ENCODE data around the gene EPHA10. TPM values are rescaled to one million over a fixed set of nuclear protein-coding genes. Genes with fewer than 3 reads are reported as not detected.
"Not testable (repeated sequence)": the region's sequence is repeated elsewhere in the genome, so short reads cannot be mapped to it uniquely, and the experiment has no call there.

The EPHA10 gene
- total RNA-seq, 2 donors from 2014 or later: 0.14 to 3.0 TPM

DNA sequence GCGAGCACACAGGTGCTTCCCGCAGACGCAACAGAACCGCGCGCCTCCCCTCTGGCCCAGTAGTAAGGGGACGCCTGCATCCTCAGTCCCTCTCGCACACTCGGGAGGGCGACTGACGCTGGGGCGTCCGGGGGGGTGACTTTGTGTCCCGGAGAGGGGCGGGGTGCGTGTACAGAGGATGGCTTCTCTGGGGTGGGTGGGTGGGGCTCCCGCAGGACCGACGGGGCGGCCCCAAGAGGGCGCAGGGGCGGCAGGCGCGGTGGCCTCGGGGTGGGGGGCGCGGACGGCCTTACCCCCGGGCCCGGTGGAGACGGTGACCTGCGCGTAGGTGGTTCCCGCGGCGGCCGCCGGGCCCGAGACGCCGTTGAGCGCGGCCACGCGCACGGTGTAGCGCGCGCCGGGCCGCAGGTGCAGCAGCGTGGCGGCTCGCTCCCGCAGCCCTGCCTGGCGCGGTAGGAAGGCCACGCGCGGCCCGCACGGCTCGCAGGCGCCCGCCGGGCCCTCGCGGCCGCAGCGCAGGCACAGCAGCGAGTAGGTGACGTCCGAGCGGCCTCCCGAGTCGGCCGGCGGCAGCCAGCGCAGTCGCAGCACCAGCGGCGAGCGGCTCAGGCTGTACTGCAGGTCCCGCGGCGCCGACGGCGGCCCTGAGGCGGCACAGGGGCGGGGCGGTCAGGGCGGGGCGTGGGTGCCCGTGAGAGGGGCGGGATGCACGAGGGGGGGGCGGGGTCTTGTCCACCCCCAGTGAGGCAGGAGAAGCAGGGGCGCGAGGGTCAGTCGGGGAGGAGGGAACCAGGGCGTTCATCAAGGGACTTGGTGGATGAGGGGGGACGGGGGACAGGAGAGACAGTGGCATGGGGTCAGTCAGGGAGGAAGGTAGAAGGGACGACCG, 12.1 kb downstream of the EPHA10 start:
- H3K9me3 Mint-ChIP-seq: no peaks in the 10 kb centered on the region
- DNase-seq (ENCODE audit: low spot score in 2 of 2) (peak in 1 of 2 donors; percentile 58), ATAC-seq (peak; percentile 25 to 38)
- no peaks in the 10 kb centered on the region for H3K36me3 Mint-ChIP-seq
- H3K27ac Mint-ChIP-seq: no peak overlapping the region

- no peak for DNase-seq (ENCODE audit: low spot score in 2 of 2)
- ATAC-seq: no peak
- no peaks in the 10 kb centered on the region for H3K9me3 Mint-ChIP-seq
- no peak overlapping the region for H3K27ac Mint-ChIP-seq
- no peaks in the 10 kb centered on the region for H3K36me3 Mint-ChIP-seq
Measured at GRCh38 chr1:37752213-37752582, 12.7 kb downstream of the EPHA10 start.

DNA sequence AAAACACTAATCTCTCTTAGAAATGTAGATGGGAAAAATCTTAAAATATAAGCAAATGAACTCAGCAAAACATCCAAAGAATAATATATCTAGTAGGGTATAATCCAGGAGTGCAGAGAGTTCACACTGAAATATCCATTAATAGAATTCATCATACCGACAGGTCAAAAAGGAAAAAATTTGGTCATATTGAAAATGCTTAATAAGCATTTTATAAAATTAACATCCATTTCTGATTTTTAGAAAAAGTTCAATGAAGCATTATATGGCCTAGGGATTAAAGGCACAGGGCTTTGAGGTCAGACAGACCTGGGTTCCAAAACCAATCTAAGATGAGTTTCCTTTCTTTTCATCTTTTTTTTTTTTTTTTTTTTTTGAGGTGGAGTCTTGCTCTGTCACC, 16.4 kb downstream of the EPHA10 start:
- peaks cover 0 to 5% of the 10 kb centered on the region in 2 donors for H3K9me3 Mint-ChIP-seq
- DNase-seq (ENCODE audit: low spot score in 2 of 2) (no peak), ATAC-seq (no peak)
- H3K36me3 Mint-ChIP-seq: no peaks in the 10 kb centered on the region
- no peak overlapping the region for H3K27ac Mint-ChIP-seq

- Mint-ChIP-seq H3K9me3 (peaks cover 0 to 5% of the 10 kb centered on the region in 2 donors), H3K27ac (no peak overlapping the region), H3K36me3 (no peaks in the 10 kb centered on the region)
- no peak for ATAC-seq
- no peak for DNase-seq (ENCODE audit: low spot score in 2 of 2)
Measured at GRCh38 chr1:37746806-37747205, 18.1 kb downstream of the EPHA10 start.

DNA sequence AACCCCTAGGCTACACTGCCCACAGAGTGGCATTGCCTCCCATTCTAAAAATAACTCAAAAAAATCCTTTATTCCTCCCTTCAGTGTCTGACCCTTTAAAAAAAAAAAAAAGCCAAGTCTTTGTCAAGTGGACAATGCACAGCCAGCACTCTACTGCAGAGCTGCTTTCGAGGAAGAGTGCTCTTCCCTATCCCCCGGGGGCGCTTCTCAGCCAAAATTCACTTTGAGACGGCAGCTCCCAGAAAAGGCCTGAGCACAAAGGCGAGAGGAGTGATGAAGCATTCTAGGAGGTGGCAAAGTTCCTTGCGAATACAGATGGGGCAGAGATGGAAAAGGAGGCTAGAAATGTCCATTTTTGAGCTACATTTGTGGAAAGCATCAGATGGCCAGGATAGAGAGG, 23.3 kb downstream of the EPHA10 start:
- Mint-ChIP-seq H3K36me3 (peaks cover 0 to 5% of the 10 kb centered on the region in 2 donors), H3K9me3 (peaks cover 0 to 2% of the 10 kb centered on the region in 2 donors), H3K27ac (no peak overlapping the region)
- no peak for ATAC-seq
- DNase-seq (ENCODE audit: low spot score in 2 of 2): no peak

- Mint-ChIP-seq H3K27ac (no peak overlapping the region), H3K36me3 (peaks cover 0 to 5% of the 10 kb centered on the region in 2 donors), H3K9me3 (no peaks in the 10 kb centered on the region)
- ATAC-seq (no peak), DNase-seq (ENCODE audit: low spot score in 2 of 2) (no peak)
Measured at GRCh38 chr1:37741130-37741529, 23.8 kb downstream of the EPHA10 start.

DNA sequence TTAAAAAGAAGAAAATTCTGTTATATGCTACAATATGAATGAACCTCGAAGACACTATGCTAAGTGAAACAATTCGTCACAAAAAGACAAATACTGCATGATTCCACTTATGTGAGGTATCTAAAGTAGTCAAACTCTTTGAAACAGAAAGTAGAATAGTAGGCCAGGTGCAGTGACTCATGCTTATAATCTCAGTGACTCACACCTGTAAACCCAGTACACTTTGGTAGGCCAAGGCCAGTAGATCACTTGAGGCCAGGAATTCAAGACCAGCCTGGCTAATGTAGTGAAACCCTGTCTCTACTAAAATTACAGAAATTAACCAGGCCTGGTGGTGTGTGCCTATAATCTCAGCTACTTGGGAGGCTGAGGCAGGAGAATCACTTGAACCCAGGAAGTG, 25.7 kb downstream of the EPHA10 start:
- Mint-ChIP-seq H3K27ac (no peak overlapping the region), H3K9me3 (no peaks in the 10 kb centered on the region), H3K36me3 (peaks cover 0 to 5% of the 10 kb centered on the region in 2 donors)
- peak; percentile 100 for ATAC-seq
- DNase-seq (ENCODE audit: low spot score in 2 of 2): peak in 1 of 2 donors; percentile 28

DNA sequence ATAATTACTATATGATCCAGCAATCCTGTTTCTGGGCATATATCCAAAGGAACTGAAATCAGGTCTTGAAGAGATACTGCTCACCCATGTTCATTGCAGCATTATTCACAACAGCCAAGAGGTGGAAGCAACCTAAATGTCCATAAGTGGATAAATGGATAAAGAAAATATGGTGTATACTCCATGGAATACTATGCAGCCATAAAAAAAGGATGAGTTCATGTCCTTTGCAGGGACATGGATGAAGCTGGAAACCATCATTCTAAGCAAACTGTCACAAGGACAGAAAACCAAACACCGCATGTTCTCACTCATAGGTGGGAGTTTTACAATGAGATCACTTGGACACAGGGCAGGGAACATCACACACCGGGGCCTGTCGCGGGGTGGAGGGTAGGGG, 26.3 kb downstream of the EPHA10 start:
- not testable (repeated sequence) for H3K36me3 Mint-ChIP-seq; H3K9me3 Mint-ChIP-seq; DNase-seq (ENCODE audit: low spot score in 2 of 2); ATAC-seq; H3K27ac Mint-ChIP-seq

- H3K36me3 Mint-ChIP-seq; ATAC-seq; H3K9me3 Mint-ChIP-seq; H3K27ac Mint-ChIP-seq; DNase-seq (ENCODE audit: low spot score in 2 of 2): not testable (repeated sequence)
Measured at GRCh38 chr1:37737975-37738374, 26.9 kb downstream of the EPHA10 start.

DNA sequence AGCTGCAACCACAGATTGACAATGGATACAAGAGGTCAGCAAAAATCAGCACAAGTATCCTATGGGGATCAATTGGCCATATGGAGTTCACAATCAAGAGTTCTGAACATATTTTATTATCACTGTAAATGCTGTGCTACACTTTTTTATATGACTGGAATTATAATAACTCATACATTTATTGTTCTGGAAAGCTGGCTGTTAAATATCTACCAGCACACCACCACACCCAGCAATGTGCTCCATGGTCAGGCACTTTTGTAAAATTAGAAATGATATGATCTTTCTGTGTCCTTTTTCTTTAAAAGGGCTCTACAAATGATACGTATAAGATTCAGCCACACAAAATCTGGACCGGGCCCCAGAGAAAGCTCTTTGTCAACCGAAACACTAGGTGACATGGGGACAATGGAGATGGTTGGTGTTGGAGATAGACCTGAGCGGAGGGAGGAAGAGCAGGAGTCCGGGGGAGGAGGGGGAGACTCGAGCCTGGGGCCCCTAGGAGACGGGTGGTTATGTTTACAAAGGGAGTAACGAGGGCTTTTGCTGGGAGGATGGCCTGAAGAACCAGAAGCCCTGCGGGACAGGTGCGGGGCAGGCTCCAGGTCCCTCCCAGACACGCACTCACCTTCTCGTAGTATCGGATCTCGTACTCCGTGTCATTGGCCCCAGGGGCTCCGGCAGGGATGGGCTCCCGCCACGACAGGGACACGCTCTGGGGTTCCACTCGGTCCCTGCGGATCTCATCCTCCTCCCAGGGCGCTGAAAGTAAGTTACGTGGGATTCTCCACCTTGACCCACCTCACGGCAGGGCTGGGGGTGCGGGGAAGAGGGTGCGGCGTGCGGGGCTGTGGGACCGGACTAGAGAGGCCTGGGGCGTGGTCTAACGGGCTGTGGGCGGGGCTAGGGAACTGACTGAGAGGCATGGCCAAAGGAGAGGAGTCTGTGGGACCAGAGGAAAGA, 30.0 kb downstream of the EPHA10 start:
- H3K9me3 Mint-ChIP-seq: no peaks in the 10 kb centered on the region
- ATAC-seq (no peak), DNase-seq (ENCODE audit: low spot score in 2 of 2) (no peak)
- no peak overlapping the region for H3K27ac Mint-ChIP-seq
- peaks cover 0 to 5% of the 10 kb centered on the region in 2 donors for H3K36me3 Mint-ChIP-seq

DNA sequence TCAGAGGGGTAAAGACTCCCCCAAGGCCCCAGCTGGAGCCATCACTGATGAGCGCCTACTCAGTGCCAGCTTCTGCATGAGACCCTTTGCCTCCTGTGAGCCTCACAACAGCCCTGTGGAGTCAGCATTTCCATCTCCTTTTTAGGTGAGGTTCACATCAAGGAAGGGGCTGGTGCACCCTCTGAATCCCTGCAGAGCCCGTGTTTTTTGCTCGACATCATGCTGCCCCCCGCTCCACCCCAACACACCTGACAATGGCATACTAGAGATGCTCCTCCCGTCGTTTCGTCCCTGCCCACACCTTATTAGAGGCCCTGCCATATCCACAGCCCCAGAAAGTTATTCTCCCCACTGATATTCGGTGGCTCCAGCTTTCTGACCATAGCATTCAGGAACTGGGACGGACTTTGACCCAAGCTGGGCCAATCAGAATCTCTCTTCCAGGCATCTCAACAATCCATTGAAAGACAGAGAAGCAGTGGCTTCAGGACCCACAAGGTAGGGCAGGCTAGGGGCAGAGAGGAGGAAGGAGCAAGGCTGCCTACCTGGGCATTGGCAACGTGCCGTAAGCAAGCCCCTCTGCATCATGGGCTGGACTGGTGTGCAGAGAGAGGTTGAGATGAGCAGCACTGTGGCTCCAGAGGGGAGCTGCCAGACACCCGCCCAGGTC, 32.7 kb downstream of the EPHA10 start:
- DNase-seq (ENCODE audit: low spot score in 2 of 2) (peak in 1 of 2 donors; percentile 49), ATAC-seq (no peak)
- no peaks in the 10 kb centered on the region for H3K9me3 Mint-ChIP-seq
- no peak overlapping the region for H3K27ac Mint-ChIP-seq
- H3K36me3 Mint-ChIP-seq: peaks cover 0 to 1% of the 10 kb centered on the region in 2 donors

- DNase-seq (ENCODE audit: low spot score in 2 of 2) (peak in 1 of 2 donors; percentile 34), ATAC-seq (no peak)
- no peak overlapping the region for H3K27ac Mint-ChIP-seq
- no peaks in the 10 kb centered on the region for H3K36me3 Mint-ChIP-seq
- no peaks in the 10 kb centered on the region for H3K9me3 Mint-ChIP-seq
Measured at GRCh38 chr1:37731312-37732019, 33.5 kb downstream of the EPHA10 start.

DNA sequence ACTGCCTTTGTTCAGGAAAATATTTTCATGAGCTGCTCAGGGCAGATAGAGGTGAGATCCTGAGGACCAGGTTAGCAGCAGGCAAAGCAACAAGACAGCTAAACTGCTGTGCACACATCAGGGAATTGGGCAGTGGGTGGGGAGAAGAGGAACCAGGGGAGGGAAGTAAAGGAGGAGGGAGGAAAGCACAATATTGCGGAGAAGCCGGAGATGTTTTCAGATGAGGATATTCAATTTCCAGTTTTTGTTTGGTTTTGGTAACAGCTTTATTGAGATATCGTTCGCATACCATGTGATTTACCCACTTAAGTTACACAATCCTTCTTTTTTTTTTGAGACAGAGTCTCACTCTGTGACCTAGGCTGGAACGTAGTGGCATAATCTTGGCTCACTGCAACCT, 34.5 kb downstream of the EPHA10 start:
- DNase-seq (ENCODE audit: low spot score in 2 of 2): peak in 1 of 2 donors; percentile 20
- Mint-ChIP-seq H3K27ac (peak overlapping the region in 1 of 2 donors; percentile 9), H3K36me3 (no peaks in the 10 kb centered on the region), H3K9me3 (no peaks in the 10 kb centered on the region)
- ATAC-seq: no peak

DNA sequence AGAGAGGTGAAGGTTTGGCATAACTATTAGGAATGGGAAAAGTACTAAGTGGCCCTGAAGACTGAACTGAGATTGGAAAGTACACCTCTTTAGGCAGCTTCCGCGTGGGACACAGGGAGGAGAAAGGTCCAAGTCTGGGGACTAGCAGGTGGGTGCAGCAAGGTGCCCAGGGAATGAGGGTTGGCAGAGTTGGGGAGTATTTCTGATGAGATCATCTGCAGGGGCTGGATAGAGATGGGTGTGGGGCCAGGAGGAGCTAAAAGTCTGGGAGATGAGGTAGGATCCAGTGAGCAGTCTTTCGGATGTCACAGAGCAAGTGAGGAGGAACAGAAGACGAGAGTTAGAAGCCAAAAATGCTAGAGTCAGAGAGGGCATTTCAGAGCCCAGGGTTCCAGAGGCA, 36.5 kb downstream of the EPHA10 start:
- ATAC-seq (no peak), DNase-seq (ENCODE audit: low spot score in 2 of 2) (no peak)
- peak overlapping the region in 1 of 2 donors; percentile 56 for H3K27ac Mint-ChIP-seq
- no peaks in the 10 kb centered on the region for H3K36me3 Mint-ChIP-seq
- H3K9me3 Mint-ChIP-seq: no peaks in the 10 kb centered on the region

DNA sequence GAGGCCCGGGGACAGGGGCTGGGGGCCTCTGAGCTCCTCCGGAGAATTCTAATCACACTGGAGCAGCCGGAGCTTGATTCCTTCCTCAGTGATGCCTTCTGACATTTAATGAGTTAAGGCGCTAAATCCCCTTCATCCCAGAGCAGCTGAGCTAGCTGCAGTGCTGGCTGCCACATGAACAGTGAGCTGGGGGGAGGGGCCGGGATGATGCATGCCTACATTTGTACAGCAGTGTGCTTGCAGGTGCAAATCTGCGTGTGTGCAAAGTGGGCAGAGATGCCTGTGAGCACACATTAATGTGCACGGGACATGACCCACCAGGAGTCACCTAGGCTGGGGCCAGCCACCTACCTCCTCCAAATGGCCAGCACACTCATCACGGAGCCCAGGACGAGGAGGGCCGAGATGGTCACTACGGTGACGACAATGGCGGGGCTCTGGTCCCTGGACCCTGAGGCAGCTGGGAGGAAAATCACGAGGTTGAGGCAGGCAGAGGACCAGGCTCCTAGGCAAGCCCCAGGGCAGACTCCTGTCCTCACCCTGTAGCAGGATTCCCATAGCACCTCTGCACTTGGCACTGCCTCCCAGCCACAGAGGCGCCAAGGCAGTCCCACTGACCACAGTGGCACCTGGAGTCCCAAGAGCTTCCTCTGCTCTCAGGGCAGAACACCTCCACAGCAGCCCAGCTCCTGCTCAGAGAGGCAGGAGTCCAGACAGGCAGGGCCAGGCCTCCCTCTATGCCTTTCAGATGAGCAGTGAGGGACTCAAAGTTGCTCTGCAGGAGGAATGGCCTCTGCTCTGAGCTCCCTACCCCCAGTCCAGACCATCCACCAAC, 38.0 kb downstream of the EPHA10 start:
- H3K36me3 Mint-ChIP-seq: no peaks in the 10 kb centered on the region
- no peaks in the 10 kb centered on the region for H3K9me3 Mint-ChIP-seq
- DNase-seq (ENCODE audit: low spot score in 2 of 2) (peak in 1 of 2 donors; percentile 42), ATAC-seq (no peak)
- no peak overlapping the region for H3K27ac Mint-ChIP-seq
